Measurements from ENCODE around the gene DYSF.

DNA sequence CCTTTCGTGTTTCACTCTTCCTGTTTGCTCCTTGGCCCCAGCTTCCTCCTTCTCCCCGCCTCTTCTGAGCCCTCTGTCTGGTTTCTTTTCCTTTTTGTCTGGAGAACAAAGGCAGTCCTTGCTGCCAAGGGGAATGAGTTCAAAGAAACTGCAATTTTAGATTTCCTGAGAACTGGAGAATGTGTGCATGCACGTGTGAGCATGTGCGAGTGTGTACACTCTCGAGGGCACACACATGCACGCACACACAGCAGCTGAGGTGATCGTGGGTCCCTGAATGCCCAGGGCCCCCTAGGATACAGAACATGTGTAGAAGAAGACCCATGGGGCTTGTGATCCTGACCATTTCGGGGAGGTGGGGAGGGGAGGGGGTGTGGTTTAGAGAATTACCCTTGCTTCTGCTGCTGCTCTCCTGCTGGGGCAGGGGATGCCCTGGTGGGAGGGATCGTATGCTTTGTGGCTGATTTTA lies 151.8 kb downstream of the DYSF start:
- no peak for TF ChIP-seq POLR2A (IDR thresholded peaks at IDR 0.05)
- TF ChIP-seq, protein P1, sequence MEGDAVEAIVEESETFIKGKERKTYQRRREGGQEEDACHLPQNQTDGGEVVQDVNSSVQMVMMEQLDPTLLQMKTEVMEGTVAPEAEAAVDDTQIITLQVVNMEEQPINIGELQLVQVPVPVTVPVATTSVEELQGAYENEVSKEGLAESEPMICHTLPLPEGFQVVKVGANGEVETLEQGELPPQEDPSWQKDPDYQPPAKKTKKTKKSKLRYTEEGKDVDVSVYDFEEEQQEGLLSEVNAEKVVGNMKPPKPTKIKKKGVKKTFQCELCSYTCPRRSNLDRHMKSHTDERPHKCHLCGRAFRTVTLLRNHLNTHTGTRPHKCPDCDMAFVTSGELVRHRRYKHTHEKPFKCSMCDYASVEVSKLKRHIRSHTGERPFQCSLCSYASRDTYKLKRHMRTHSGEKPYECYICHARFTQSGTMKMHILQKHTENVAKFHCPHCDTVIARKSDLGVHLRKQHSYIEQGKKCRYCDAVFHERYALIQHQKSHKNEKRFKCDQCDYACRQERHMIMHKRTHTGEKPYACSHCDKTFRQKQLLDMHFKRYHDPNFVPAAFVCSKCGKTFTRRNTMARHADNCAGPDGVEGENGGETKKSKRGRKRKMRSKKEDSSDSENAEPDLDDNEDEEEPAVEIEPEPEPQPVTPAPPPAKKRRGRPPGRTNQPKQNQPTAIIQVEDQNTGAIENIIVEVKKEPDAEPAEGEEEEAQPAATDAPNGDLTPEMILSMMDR (IDR thresholded peaks at IDR 0.05), result no peak
